Body of pancreas (tissue), 4 donors: Measurements from ENCODE around the gene DSG1.

Experiments
- CTCF ChIP-seq, 7 experiments: fragments of 450-650 bp in 4 of 7; fragments of 200-600 bp in 3 of 7; sonication (generic) in 3 of 7; IDR thresholded peaks; one replicate each; pipeline ENCODE4 v1.5.1; 2016 to 2019; ENCODE audit warnings: antibody characterized with exemption in 7 of 7
- POLR2A ChIP-seq, 3 donors: fragments of 450-650 bp; IDR thresholded peaks; one replicate each; pipeline ENCODE4 v1.6.1; 2016; ENCODE audit warnings: antibody characterized with exemption in 3 of 3, mild to moderate bottlenecking in 2 of 3

GRCh38 chr18:31382107-31382506 is 64.1 kb downstream of the DSG1 start:
- TF ChIP-seq POLR2A (IDR thresholded peaks at IDR 0.05): no peak
- no peak for TF ChIP-seq CTCF (IDR thresholded peaks at IDR 0.05)
